Muscle layer of duodenum (tissue), 2 donors: ENCODE results near the gene HGS.

Source experiments
- H3K27ac ChIP-seq: one replicate; pipeline ENCODE4 v1.7.0; 2013; ENCODE audit warnings: mild to moderate bottlenecking, low read length
- H3K27me3 ChIP-seq: one replicate; pipeline ENCODE4 v1.7.0; 2013; ENCODE audit warnings: low read depth, mild to moderate bottlenecking, control low read depth, low read length
- H3K36me3 ChIP-seq, 2 donors: one replicate each; pipeline ENCODE4 v1.7.0; 2013; ENCODE audit warnings: low read length in 2 of 2, control low read depth in 1 of 2, mild to moderate bottlenecking in 1 of 2; ENCODE audit not compliant: insufficient read depth in 2 of 2, control insufficient read depth in 1 of 2
- H3K4me1 ChIP-seq, 2 donors: one replicate each; pipeline ENCODE4 v1.7.0; 2013; ENCODE audit warnings: low read length in 2 of 2, mild to moderate bottlenecking in 2 of 2, control low read depth in 1 of 2, moderate library complexity in 1 of 2; ENCODE audit not compliant: insufficient read depth in 2 of 2, control insufficient read depth in 1 of 2
- H3K4me3 ChIP-seq, 2 donors: one replicate each; pipeline ENCODE4 v1.7.0; 2013; ENCODE audit warnings: low read length in 2 of 2, low read depth in 1 of 2, mild to moderate bottlenecking in 1 of 2
- H3K9me3 ChIP-seq, 2 donors: one replicate each; pipeline ENCODE4 v1.7.0; 2013; ENCODE audit warnings: low read length in 2 of 2, control low read depth in 1 of 2, mild to moderate bottlenecking in 1 of 2; ENCODE audit not compliant: control insufficient read depth in 1 of 2
- donor health status: healthy.

HGS gene

GRCh38 chr17:81716674-81716996 lies 32.8 kb downstream of the HGS start:
- H3K4me1 ChIP-seq = peaks cover 0 to 11% of the 10 kb centered on the region in 2 donors

GRCh38 chr17:81717049-81717765 lies 33.4 kb downstream of the HGS start:
- Histone ChIP-seq H3K27me3 (no peaks in the 10 kb centered on the region), H3K4me3 (no peak overlapping the region), H3K27ac (no peak overlapping the region), H3K36me3 (no peaks in the 10 kb centered on the region), H3K9me3 (no peaks in the 10 kb centered on the region), H3K4me1 (peaks cover 0 to 8% of the 10 kb centered on the region in 2 donors)

More at GRCh38 chr17:81716674-81716996, 32.8 kb downstream of the HGS start:
- Histone ChIP-seq H3K4me3 (no peak overlapping the region), H3K9me3 (no peaks in the 10 kb centered on the region), H3K36me3 (no peaks in the 10 kb centered on the region), H3K27ac (no peak overlapping the region), H3K27me3 (no peaks in the 10 kb centered on the region)

DNA sequence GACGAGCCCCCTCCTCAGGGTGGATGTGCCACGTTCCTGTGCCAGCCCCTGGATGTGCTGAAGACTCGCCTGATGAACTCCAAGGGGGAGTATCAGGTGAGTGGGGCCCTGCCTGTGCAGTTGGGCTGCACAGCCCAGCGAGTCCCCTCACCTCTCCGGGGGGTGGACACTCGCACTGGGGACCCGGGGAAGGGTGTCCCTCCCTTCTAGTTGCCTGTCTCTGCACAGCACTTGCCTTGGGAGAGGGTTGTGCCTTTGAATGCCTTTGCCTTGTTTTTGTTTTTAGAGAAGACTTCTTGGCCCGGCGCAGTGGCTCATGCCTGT lies 33.9 kb downstream of the HGS start:
- Histone ChIP-seq H3K4me1 (peaks cover 0 to 6% of the 10 kb centered on the region in 2 donors), H3K27ac (no peak overlapping the region), H3K36me3 (no peaks in the 10 kb centered on the region), H3K9me3 (no peaks in the 10 kb centered on the region), H3K4me3 (no peak overlapping the region), H3K27me3 (no peaks in the 10 kb centered on the region)

DNA sequence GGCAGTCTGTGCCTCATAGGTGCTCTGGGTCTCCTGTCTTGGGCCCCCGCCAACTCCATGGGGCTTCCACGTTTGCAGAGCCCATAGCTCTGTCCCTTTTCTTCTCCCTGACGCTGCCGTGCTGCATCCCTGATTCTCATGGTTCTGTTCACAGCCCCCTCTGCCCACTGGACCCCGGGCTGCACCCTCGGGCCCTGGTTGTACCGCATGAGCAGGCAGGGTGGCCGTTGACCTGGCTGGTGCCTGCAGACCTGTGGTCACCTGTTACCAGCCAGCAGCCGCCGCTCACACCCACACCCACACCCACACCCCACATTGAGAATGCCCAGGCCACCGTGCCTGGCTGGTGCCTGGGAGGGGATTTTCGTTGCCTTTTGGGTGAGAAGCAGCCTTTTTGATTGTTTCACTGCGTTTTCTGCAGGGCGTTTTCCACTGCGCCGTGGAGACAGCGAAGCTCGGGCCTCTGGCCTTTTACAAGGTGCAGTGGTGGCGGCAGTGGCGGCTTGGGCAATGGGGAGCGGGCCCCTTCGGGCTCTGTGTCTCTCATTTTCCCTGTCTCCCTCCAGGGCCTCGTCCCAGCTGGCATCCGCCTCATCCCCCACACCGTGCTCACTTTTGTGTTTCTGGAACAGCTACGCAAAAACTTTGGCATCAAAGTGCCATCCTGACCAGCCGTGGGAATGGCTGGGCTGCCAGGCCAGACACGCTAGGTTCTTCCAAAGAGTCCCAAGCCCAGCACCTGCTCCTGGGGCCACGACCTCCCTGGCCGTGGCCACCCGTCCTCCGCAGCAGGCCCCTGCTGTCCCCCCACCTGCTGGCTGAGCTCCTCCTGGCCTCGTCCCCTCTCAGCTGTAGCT lies 35.8 kb downstream of the HGS start:
- no peak overlapping the region for H3K27ac ChIP-seq

DNA sequence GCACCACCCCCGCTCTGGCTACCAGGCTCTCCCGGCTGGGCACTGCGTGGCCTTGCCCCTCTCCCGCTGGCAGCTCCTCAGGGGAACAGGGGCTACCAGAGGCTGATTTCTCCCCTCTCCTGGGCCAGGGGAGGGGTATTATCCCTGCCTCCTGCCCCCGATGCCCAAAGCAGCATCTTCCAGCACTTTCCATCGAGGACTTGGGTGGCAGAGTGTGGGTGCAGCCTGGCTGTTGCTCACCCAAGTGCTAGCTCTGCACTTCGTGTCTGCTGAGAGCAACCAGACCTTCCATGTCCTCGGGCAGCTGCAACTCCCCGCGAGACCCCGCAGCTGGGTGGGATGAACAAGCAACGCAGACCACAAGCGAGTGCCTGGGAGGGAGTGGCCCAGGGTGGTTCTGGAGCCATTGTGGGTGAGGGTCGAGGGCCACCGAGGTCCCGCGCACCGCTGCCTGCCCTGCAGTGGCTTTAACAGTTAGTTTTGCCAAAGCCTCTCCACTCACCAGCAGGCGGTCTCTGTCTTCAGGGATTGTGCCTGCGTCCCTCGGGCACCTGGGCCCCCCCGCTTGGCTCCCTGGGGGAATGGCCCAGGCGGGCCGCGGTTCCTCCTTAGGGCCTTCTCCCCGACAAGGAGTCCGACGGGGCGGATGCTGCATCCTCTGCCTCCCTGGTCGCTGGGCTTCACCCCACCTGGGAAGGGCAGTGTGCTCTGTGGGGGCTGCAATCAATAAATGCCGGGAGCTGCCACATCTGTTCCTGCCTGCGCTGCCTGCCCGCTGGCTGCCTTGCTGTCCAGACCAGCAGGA lies 36.7 kb downstream of the HGS start:
- Histone ChIP-seq H3K9me3 (no peaks in the 10 kb centered on the region), H3K4me1 (no peaks in the 10 kb centered on the region), H3K27me3 (no peaks in the 10 kb centered on the region), H3K4me3 (no peak overlapping the region), H3K36me3 (no peaks in the 10 kb centered on the region), H3K27ac (no peak overlapping the region)

More for the DNA sequence above, 35.8 kb downstream of the HGS start:
- no peaks in the 10 kb centered on the region for H3K4me1 ChIP-seq
- no peaks in the 10 kb centered on the region for H3K9me3 ChIP-seq
- no peaks in the 10 kb centered on the region for H3K36me3 ChIP-seq
- H3K4me3 ChIP-seq = no peak overlapping the region
- no peaks in the 10 kb centered on the region for H3K27me3 ChIP-seq

DNA sequence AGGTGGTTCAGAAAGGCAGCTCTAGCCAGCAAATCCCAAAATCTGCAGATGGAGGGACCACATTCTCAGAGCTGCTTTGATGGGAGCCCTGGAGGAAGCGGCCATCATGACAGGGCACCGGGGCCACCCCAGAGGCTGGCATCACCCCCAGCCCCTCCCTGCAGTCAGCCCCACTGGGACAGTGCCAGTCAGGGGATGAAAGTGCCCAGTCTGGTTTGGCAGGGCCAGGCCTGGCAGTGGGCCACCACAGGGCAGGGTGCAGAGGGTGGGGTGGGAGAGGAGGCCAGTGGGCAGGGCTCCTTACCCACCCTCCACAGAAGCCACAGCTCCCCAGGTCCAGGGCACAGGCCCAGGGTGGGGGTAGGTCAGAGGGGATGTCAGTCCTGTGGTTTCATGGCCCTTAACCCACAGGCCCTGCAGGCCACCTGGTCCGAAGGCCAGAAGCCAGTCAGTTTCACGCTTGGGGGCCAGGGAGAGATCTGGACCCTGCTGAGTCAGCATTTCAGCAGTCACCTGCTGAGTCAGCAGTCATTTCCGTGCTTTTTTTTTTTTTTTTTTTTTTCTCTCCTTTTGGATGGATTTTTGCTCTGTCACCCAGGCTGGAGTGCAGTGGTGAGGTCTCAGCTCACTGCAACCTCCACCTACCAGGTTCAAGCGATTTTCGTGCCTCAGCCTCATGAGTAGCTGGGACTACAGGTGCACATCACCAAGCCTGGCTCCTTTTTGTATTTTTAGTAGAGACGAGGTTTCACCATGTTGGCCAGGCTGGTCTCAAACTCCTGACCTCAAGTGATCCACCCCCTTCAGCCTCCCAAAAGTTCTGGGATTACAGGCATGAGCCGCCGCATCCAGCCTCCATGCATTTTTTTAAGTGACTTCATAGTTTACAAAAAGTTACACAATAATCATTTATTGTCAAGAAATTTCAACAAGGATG lies 38.6 kb downstream of the HGS start:
- Histone ChIP-seq H3K36me3 (no peaks in the 10 kb centered on the region), H3K9me3 (no peaks in the 10 kb centered on the region), H3K4me3 (no peak overlapping the region), H3K27me3 (no peaks in the 10 kb centered on the region), H3K4me1 (no peaks in the 10 kb centered on the region), H3K27ac (no peak overlapping the region)

GRCh38 chr17:81723651-81724209 lies 39.9 kb downstream of the HGS start:
- Histone ChIP-seq H3K27ac (no peak overlapping the region), H3K4me1 (no peaks in the 10 kb centered on the region), H3K36me3 (no peaks in the 10 kb centered on the region), H3K4me3 (no peak overlapping the region), H3K9me3 (no peaks in the 10 kb centered on the region), H3K27me3 (no peaks in the 10 kb centered on the region)

DNA sequence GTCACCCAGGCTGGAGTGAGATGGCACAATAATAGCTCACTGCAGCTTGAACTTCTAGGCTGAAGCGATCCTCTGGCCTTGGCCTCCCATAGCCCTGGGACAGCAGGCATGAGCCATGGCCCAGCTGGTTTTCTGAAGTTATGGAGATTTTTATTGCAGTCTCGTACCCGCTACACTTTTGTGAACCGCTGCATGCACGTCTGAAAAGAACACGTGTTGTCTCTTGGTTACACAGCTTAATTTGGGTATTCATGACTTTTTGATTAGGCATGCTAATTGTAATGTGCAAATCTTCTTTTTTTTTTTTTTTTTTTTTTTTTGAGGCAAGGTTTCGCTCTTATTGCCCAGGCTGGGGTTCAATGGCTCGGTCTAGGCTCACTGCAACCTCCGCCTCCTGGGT lies 41.6 kb downstream of the HGS start:
- no peaks in the 10 kb centered on the region for H3K4me1 ChIP-seq
- no peak overlapping the region for H3K4me3 ChIP-seq
- H3K27ac ChIP-seq = no peak overlapping the region
- no peaks in the 10 kb centered on the region for H3K27me3 ChIP-seq
- H3K9me3 ChIP-seq = no peaks in the 10 kb centered on the region
- no peaks in the 10 kb centered on the region for H3K36me3 ChIP-seq

GRCh38 chr17:81726004-81726403 lies 42.2 kb downstream of the HGS start:
- no peak overlapping the region for H3K4me3 ChIP-seq
- no peaks in the 10 kb centered on the region for H3K27me3 ChIP-seq
- no peaks in the 10 kb centered on the region for H3K36me3 ChIP-seq
- H3K9me3 ChIP-seq = no peaks in the 10 kb centered on the region
- H3K27ac ChIP-seq = no peak overlapping the region
- no peaks in the 10 kb centered on the region for H3K4me1 ChIP-seq

- Histone ChIP-seq H3K27ac (no peak overlapping the region), H3K27me3 (no peaks in the 10 kb centered on the region), H3K9me3 (no peaks in the 10 kb centered on the region)
Observed at GRCh38 chr17:81727324-81728031, 43.7 kb downstream of the HGS start.

More at GRCh38 chr17:81727324-81728031, 43.7 kb downstream of the HGS start:
- Histone ChIP-seq H3K36me3 (no peaks in the 10 kb centered on the region), H3K4me1 (no peaks in the 10 kb centered on the region), H3K4me3 (no peak overlapping the region)
